ENCODE results near the gene TTC31.

The TTC31 gene

DNA sequence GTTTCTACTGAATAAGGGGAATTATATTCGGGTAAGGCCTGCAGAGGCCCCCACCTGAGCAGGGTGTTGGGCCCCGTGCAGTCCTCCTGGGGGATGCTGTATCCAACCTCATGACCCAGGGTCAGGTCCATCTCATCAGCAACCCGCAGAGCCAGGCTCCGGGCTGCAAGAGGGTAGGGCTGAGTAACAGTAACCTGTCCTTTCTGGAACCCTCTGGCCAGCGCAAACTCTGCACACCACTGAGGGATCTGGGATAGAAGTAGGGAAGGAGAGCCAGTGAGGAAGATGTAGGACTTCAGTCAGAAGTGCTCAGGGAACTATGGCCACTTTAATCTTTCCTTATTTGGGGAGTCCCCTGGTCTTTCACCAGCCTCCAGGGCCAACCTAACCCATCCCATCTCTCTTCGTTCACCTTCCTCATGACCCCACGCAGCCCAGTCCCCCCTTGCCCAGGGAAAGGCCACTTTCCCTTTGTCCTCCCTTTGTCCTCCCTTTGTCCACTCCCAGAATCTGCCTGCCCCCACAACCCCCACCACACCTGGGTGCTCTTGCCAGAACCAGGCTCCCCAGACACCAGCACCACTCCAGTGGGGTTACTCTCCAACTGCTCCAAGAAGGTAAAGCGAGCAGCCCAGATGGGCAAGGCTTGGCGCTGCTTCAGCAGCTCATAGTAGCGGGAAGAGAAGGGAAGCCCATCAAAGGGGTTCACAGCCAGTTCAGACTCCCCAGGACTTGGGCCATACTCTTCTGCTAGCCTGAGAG, 42.3 kb downstream of the TTC31 start:
- DNase-seq = no peak

DNA sequence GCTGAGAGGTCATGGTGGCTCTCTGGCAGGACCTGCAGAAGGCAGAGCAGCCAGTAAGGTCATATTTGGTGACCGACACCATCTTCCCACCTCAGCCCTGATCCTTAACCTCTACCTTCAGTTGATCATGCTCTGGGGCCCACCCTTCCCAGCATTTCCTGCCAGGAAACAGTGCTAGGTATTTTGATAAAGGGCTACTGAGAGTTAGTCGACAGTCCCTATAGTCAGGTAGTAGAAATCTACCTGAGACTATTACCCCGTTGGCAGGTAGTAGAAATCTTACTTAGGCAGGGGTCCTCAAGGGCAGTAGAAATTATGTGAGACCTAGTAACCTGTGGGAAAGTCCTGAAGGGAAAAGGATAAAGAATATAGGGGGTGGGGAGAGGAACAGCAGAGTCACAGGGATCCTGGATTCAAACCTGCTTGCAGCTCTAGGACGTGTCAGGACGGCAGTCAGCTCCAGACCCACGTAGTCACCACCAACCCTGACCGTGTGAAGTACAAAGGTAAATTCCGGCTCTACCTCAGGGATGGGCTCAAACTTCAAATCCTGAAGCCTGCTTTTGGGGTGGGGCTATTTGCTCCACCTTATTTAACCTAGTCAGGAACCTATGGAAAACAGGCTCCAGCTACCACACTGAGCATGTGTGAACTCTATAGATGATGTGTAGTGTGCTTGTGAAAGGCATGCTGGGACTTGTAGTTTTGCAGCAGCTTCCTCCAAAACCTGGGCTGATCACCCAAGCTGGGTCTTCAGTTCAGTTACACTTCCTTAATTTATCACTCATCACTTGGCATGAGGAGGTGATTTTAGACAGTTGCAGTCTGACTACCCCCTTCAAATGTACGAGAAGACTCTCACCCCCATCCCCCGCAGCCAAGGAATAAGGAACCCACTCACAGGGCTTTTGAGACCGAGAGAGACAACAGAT, 43.1 kb downstream of the TTC31 start, which contains the start of gene DQX1:
Gene DQX1, minus strand, starts transcription at position 515 of the 932 bp plus-strand sequence. Its CDS starts 502 bp downstream, at position 13.
- DNase-seq = no peak

DNA sequence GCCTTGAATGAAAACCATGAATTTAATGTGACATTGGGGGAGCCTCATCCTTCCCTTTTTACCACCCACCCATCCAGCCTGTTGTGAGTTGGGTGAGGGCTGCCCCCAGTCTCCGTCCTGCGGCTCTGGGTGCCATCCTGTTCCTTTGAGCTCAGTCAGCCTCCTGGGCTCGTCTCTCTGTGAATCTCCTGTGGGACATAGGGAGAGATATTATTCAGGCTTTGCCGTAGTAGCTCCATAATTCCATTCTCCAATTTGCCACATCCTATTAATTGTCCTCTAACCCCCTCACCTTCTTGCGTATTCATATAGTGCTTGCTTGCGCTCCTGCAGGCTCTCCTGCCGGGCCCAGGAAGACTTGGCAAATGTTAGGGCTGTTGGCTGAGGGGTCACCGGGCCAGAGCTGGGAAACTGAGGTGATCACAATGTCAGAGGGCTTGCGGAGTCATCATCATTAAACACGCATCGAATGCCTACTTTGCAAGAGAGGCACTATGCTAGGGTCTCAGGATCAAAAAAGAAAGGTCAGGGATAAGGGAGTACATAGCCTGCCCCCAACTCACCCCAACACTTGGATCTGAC, 43.9 kb downstream of the TTC31 start:
- DNase-seq = no peak

GRCh38 chr2:74527741-74528140, 44.9 kb downstream of the TTC31 start:
- DNase-seq = no peak

- peak in 1 of 51 donors; percentile 65 for DNase-seq
These were observed 45.9 kb downstream of the TTC31 start for GRCh38 chr2:74528600-74529356.

DNA sequence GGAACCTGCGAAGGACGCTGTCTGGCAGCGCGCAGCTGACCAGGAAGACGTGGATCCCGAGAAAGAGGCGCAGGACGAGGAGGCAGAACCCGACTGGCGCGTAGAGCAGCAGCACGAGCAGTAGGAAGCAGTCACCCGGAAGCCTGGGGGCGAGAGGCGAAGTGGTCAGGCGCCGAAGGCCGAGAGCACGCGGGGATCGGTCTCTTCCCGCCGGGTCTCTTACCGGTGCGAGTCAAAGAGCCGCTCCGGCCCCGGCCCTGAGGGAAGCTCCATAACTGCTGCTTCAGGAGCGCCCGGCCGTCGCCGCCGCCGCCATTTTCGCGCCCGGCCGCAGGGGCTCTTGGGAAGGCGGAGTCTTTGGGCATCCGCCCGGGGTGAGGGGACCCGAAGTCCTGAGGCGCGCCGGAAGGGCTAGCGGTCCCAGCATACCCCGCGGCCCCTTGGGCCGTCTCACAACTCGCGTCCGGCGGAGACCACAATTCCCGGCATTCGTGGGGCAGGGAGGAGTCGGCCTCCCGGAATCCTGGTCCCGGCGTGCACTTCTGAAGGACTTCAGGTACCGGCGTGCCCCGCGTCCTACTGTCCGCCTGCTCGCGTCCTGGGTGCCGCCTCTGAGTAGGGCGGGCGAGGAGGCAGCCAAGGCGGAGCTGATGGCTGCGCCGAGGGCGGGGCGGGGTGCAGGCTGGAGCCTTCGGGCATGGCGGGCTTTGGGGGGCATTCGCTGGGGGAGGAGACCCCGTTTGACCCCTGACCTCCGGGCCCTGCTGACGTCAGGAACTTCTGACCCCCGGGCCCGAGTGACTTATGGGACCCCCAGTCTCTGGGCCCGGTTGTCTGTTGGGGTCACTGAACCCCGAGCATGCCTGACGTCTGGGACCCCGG, 46.7 kb downstream of the TTC31 start, which contains the start of the genes AUP1 and HTRA2:
Gene AUP1, minus strand, starts transcription at position 350 of the 882 bp plus-strand sequence. Its CDS starts 77 bp downstream, at position 273.
Gene HTRA2, plus strand, starts transcription at position 577 of the 882 bp plus-strand sequence. Its CDS starts 74 bp downstream, at position 651.
- DNase-seq = peak; percentile 73 to 99 (median 98)

DNA sequence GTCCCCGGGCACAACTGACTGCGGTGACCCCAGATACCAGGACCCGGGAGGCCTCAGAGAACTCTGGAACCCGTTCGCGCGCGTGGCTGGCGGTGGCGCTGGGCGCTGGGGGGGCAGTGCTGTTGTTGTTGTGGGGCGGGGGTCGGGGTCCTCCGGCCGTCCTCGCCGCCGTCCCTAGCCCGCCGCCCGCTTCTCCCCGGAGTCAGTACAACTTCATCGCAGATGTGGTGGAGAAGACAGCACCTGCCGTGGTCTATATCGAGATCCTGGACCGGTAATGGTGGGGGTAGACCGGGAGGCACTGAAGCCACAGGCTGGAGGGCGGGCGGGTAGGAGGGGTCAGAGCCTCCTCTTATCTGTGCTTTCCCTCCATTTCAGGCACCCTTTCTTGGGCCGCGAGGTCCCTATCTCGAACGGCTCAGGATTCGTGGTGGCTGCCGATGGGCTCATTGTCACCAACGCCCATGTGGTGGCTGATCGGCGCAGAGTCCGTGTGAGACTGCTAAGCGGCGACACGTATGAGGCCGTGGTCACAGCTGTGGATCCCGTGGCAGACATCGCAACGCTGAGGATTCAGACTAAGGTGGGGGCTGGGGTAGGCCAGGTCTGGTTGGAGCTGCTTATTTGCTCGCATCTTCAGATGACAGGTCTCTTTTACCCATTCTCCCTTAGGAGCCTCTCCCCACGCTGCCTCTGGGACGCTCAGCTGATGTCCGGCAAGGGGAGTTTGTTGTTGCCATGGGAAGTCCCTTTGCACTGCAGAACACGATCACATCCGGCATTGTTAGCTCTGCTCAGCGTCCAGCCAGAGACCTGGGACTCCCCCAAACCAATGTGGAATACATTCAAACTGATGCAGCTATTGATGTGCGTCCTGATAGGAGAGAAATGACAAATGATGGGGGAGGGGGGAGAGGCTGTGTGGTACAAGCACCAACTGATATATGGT, 47.6 kb downstream of the TTC31 start:
- DNase-seq = peak in 26 of 51 donors; percentile 18 to 60 (median 38)

DNA sequence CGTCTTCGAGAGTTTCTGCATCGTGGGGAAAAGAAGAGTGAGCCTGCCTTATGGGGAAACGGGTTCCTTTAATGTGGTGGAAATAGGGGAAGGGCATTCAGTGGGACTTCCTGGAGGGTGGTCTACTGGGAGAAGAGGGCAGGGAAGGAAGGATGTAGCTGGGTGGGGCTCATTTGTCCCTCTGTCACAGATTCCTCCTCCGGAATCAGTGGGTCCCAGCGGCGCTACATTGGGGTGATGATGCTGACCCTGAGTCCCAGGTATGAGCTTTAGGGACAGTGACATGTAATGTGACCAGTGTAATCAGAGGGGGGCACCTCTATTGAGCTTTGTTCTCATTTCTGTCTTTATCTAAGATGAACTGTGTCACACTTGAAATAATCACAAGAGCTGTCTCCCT, 48.8 kb downstream of the TTC31 start:
- DNase-seq = no peak

DNA sequence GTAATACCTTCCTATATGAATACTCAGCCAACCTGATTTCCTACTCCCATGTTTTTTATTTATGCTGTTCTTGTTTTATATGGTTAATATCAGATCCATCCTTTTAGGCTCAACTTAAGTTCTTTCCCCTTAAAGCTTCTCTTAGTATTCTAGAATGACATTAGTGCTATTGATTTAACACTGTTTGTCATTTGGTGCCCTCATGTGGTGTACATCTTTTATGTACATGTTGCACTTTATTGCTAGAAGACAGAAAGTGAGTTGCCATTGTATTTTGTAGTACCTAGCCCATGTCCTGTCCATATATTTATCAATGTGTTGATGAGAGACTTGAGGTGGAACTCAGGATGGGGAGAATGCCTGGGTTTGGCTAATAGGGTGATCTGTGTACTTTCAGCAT, 49.3 kb downstream of the TTC31 start:
- no peak for DNase-seq

DNA sequence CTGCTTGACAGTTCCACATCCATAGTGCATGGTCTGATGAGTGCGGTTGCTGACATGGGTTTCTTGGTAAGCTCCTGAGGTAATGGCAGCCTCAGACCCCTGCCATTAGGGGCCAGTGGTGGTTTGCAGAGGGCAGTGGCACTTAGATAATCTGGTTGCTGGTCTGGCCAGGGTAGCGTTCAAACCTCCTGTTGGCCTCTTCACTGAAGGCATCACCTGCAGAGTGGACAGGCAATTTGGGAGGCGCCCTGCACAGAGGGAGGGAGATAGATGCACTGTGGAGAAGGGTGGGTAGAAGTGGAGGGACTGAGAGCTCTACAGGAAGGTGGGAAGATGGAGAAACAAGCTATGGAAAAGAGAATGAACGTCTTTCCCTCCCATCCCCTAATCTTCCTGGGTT, 50.6 kb downstream of the TTC31 start:
- no peak for DNase-seq

GRCh38 chr2:74534411-74534810, 51.5 kb downstream of the TTC31 start:
- no peak for DNase-seq

- DNase-seq = no peak
These were observed 52.6 kb downstream of the TTC31 start for GRCh38 chr2:74535440-74535965.

- DNase-seq = no peak
These were observed 53.5 kb downstream of the TTC31 start for GRCh38 chr2:74536166-74536950.

DNA sequence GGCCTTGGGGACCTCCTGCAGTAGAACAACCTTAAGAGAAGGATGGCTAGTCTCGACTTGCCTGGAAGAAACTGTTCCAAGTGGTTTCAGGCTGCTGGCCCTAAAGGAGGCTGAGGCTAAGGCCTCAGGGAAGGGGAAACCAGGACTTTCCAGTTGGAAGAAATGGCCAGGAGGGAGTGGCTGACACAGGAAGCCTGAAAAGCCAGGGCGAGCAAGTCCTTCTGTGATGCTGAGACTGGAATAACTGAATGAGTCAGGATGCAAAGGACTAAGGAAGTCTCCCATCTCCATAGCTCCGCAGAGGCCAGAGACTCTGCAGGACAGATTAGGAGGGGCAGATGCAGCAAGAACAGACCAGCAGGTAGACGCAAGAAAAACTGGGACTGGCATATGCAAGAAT, 54.3 kb downstream of the TTC31 start:
- DNase-seq = no peak

DNA sequence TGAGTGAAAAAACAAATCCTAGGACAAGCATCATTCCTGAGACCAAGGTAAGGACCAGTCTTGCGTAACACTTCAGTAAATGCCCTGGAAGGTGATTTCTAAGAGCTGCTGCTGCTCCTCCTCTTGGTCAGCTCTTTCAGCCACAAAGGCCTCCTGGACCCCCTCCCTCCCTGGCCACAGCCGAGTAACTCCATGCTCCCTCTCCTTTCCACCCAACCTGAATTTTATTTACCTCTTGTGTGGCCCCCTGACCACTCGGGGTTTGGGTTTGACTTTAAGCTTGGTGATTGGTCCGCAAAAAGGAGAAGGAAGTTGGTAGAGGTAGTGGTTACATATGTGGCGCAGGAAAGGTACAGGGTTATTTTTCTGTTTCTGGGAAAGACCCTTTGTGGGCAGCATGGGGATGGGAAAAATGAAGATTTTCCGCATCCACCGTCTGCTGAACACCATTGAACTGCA, 56.0 kb downstream of the TTC31 start:
- DNase-seq = no peak

- DNase-seq = no peak
These were observed 57.4 kb downstream of the TTC31 start for GRCh38 chr2:74540291-74540690.

DNA sequence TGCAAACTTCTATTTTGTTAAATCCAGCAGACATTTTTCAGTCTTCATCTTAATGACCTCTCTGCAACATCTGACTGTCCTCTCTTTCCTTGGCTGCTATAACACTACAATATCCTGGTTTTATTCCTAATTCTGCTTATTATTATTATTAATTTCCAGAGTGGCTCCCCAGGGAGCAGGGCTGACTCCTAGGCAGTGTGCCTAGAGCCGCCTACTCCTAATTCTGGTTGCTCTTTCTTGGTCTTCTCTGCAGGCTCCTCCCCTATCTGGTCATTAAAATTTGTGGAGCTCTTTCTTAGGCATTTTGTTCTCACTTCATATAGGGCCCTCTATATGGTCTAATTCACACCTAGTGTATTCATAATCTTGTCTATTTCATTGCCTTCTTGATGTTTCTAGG, 60.1 kb downstream of the TTC31 start:
- no peak for DNase-seq

Data from hypothalamus (tissue), 51 donors.